ENCODE data around the gene SUSD3.

SUSD3 gene

GRCh38 chr9:93038918-93039317, 19.6 kb upstream of the SUSD3 start:
- Histone ChIP-seq H3K9me3 (ENCODE audit: control insufficient read depth in 5 of 5, low read length in 5 of 5) (no peaks in the 10 kb centered on the region), H3K4me3 (ENCODE audit: low read depth in 1 of 5, low read length in 5 of 5) (no peak overlapping the region), H3K9ac (ENCODE audit: low read length in 5 of 5) (no peak overlapping the region), H3K27ac (ENCODE audit: low read depth, low read length) (no peak overlapping the region), H3K36me3 (ENCODE audit: control insufficient read depth in 5 of 5, insufficient read depth in 5 of 5, low read length in 5 of 5) (peaks cover 0 to 10% (median 0%) of the 10 kb centered on the region in 5 donors), H3K27me3 (ENCODE audit: control insufficient read depth in 5 of 5, insufficient read depth in 4 of 5, low read length in 5 of 5) (peaks cover 0 to 7% (median 4%) of the 10 kb centered on the region in 5 donors), H3K4me1 (ENCODE audit: control insufficient read depth in 5 of 5, insufficient read depth in 5 of 5, low read length in 5 of 5) (peaks cover 0 to 35% (median 16%) of the 10 kb centered on the region in 5 donors)

GRCh38 chr9:93039456-93039855, 19.0 kb upstream of the SUSD3 start:
- H3K27ac ChIP-seq (ENCODE audit: low read depth, low read length) = no peak overlapping the region
- peaks cover 0 to 4% (median 1%) of the 10 kb centered on the region in 5 donors for H3K27me3 ChIP-seq (ENCODE audit: control insufficient read depth in 5 of 5, insufficient read depth in 4 of 5, low read length in 5 of 5)
- no peaks in the 10 kb centered on the region for H3K9me3 ChIP-seq (ENCODE audit: control insufficient read depth in 5 of 5, low read length in 5 of 5)
- H3K4me3 ChIP-seq (ENCODE audit: low read depth in 1 of 5, low read length in 5 of 5) = no peak overlapping the region
- peaks cover 0 to 10% (median 0%) of the 10 kb centered on the region in 5 donors for H3K36me3 ChIP-seq (ENCODE audit: control insufficient read depth in 5 of 5, insufficient read depth in 5 of 5, low read length in 5 of 5)
- H3K9ac ChIP-seq (ENCODE audit: low read length in 5 of 5) = no peak overlapping the region
- peaks cover 0 to 29% (median 13%) of the 10 kb centered on the region in 5 donors for H3K4me1 ChIP-seq (ENCODE audit: control insufficient read depth in 5 of 5, insufficient read depth in 5 of 5, low read length in 5 of 5)

DNA sequence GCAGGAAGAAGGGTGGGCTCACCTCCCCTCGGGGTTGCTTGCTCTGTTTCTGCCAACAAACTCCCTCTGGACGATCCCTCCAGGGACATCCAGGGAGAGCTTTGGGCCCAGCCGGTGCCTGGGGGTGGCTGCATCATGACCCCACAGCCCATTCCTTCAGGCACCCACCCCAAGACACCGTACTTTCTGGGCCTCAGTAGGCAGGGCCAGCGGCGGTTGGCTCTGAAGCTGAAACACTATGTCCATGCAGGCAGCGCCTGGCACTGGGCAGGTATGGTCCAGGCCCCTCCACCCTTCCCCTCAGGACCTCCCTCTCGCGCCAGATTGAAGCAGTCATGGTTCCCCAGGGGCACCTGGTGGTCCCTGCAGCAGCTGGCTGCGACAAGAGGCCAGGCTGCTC, 18.5 kb upstream of the SUSD3 start:
- Histone ChIP-seq H3K36me3 (ENCODE audit: control insufficient read depth in 5 of 5, insufficient read depth in 5 of 5, low read length in 5 of 5) (peaks cover 0 to 8% (median 0%) of the 10 kb centered on the region in 5 donors), H3K4me1 (ENCODE audit: control insufficient read depth in 5 of 5, insufficient read depth in 5 of 5, low read length in 5 of 5) (peaks cover 0 to 25% (median 13%) of the 10 kb centered on the region in 5 donors), H3K27me3 (ENCODE audit: control insufficient read depth in 5 of 5, insufficient read depth in 4 of 5, low read length in 5 of 5) (peaks cover 0 to 4% (median 0%) of the 10 kb centered on the region in 5 donors), H3K4me3 (ENCODE audit: low read depth in 1 of 5, low read length in 5 of 5) (no peak overlapping the region), H3K27ac (ENCODE audit: low read depth, low read length) (no peak overlapping the region), H3K9ac (ENCODE audit: low read length in 5 of 5) (no peak overlapping the region), H3K9me3 (ENCODE audit: control insufficient read depth in 5 of 5, low read length in 5 of 5) (no peaks in the 10 kb centered on the region)

- no peak overlapping the region for H3K27ac ChIP-seq (ENCODE audit: low read depth, low read length)
- H3K4me1 ChIP-seq (ENCODE audit: control insufficient read depth in 5 of 5, insufficient read depth in 5 of 5, low read length in 5 of 5) = peaks cover 0 to 25% (median 13%) of the 10 kb centered on the region in 5 donors
- peaks cover 0 to 4% (median 0%) of the 10 kb centered on the region in 5 donors for H3K27me3 ChIP-seq (ENCODE audit: control insufficient read depth in 5 of 5, insufficient read depth in 4 of 5, low read length in 5 of 5)
- H3K36me3 ChIP-seq (ENCODE audit: control insufficient read depth in 5 of 5, insufficient read depth in 5 of 5, low read length in 5 of 5) = peaks cover 0 to 4% (median 0%) of the 10 kb centered on the region in 5 donors
- H3K9ac ChIP-seq (ENCODE audit: low read length in 5 of 5) = no peak overlapping the region
- H3K4me3 ChIP-seq (ENCODE audit: low read depth in 1 of 5, low read length in 5 of 5) = no peak overlapping the region
- H3K9me3 ChIP-seq (ENCODE audit: control insufficient read depth in 5 of 5, low read length in 5 of 5) = no peaks in the 10 kb centered on the region
These were observed 18.1 kb upstream of the SUSD3 start for GRCh38 chr9:93040409-93040808.

GRCh38 chr9:93041108-93041802, 17.2 kb upstream of the SUSD3 start:
- no peak overlapping the region for H3K27ac ChIP-seq (ENCODE audit: low read depth, low read length)
- H3K4me1 ChIP-seq (ENCODE audit: control insufficient read depth in 5 of 5, insufficient read depth in 5 of 5, low read length in 5 of 5) = peaks cover 0 to 25% (median 13%) of the 10 kb centered on the region in 5 donors
- no peak overlapping the region for H3K4me3 ChIP-seq (ENCODE audit: low read depth in 1 of 5, low read length in 5 of 5)
- H3K27me3 ChIP-seq (ENCODE audit: control insufficient read depth in 5 of 5, insufficient read depth in 4 of 5, low read length in 5 of 5) = peaks cover 0 to 4% (median 0%) of the 10 kb centered on the region in 5 donors
- H3K9ac ChIP-seq (ENCODE audit: low read length in 5 of 5) = no peak overlapping the region
- H3K36me3 ChIP-seq (ENCODE audit: control insufficient read depth in 5 of 5, insufficient read depth in 5 of 5, low read length in 5 of 5) = no peaks in the 10 kb centered on the region
- no peaks in the 10 kb centered on the region for H3K9me3 ChIP-seq (ENCODE audit: control insufficient read depth in 5 of 5, low read length in 5 of 5)

DNA sequence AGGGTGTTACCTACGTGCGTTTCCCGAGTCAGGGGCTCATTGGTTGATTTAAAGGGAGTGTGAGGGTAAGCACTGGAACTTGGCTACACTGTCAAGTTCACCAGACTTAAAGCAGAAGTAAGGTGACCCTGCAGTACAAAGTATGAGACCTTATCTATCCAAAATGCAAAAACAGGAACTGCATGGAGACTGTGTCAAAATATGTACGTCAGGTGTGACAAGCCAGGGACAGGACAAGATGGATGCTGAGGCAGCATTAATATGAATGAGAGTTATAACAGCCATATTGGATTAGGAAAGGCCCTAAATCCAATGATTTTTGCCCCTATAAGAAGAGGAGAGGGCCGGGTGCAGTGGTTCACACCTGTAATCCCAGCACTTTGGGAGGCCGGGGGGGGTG, 15.4 kb upstream of the SUSD3 start:
- peaks cover 0 to 11% (median under 1%) of the 10 kb centered on the region in 5 donors for H3K4me1 ChIP-seq (ENCODE audit: control insufficient read depth in 5 of 5, insufficient read depth in 5 of 5, low read length in 5 of 5)

DNA sequence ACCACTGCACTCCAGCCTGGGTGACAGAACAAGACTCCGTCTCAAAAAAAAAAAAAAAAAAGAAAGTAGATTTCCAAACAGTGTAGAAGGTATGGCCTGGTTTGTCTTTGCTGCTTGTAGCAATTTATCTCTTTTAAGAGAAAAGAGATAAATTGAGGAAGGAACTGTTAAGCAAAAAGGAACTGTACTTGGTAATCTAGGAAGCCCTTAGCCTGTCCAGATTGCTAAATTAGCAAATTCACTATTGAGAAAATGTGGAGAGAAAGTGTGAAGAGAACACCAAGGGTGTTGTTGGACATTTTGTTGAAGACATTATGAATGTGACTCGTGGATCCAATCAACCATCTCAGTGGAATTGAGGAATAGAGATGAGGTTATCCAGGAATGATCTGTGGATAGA, 13.0 kb upstream of the SUSD3 start:
- no peaks in the 10 kb centered on the region for H3K9me3 ChIP-seq (ENCODE audit: control insufficient read depth in 5 of 5, low read length in 5 of 5)
- H3K4me1 ChIP-seq (ENCODE audit: control insufficient read depth in 5 of 5, insufficient read depth in 5 of 5, low read length in 5 of 5) = peaks cover 0 to 5% (median 0%) of the 10 kb centered on the region in 5 donors
- H3K36me3 ChIP-seq (ENCODE audit: control insufficient read depth in 5 of 5, insufficient read depth in 5 of 5, low read length in 5 of 5) = no peaks in the 10 kb centered on the region
- no peak overlapping the region for H3K9ac ChIP-seq (ENCODE audit: low read length in 5 of 5)
- no peaks in the 10 kb centered on the region for H3K27me3 ChIP-seq (ENCODE audit: control insufficient read depth in 5 of 5, insufficient read depth in 4 of 5, low read length in 5 of 5)
- no peak overlapping the region for H3K4me3 ChIP-seq (ENCODE audit: low read depth in 1 of 5, low read length in 5 of 5)
- no peak overlapping the region for H3K27ac ChIP-seq (ENCODE audit: low read depth, low read length)

More for the DNA sequence above, 15.4 kb upstream of the SUSD3 start:
- H3K27me3 ChIP-seq (ENCODE audit: control insufficient read depth in 5 of 5, insufficient read depth in 4 of 5, low read length in 5 of 5) = peaks cover 0 to 2% (median 0%) of the 10 kb centered on the region in 5 donors
- no peak overlapping the region for H3K9ac ChIP-seq (ENCODE audit: low read length in 5 of 5)
- no peaks in the 10 kb centered on the region for H3K36me3 ChIP-seq (ENCODE audit: control insufficient read depth in 5 of 5, insufficient read depth in 5 of 5, low read length in 5 of 5)
- no peak overlapping the region for H3K4me3 ChIP-seq (ENCODE audit: low read depth in 1 of 5, low read length in 5 of 5)
- H3K27ac ChIP-seq (ENCODE audit: low read depth, low read length) = no peak overlapping the region
- no peaks in the 10 kb centered on the region for H3K9me3 ChIP-seq (ENCODE audit: control insufficient read depth in 5 of 5, low read length in 5 of 5)

DNA sequence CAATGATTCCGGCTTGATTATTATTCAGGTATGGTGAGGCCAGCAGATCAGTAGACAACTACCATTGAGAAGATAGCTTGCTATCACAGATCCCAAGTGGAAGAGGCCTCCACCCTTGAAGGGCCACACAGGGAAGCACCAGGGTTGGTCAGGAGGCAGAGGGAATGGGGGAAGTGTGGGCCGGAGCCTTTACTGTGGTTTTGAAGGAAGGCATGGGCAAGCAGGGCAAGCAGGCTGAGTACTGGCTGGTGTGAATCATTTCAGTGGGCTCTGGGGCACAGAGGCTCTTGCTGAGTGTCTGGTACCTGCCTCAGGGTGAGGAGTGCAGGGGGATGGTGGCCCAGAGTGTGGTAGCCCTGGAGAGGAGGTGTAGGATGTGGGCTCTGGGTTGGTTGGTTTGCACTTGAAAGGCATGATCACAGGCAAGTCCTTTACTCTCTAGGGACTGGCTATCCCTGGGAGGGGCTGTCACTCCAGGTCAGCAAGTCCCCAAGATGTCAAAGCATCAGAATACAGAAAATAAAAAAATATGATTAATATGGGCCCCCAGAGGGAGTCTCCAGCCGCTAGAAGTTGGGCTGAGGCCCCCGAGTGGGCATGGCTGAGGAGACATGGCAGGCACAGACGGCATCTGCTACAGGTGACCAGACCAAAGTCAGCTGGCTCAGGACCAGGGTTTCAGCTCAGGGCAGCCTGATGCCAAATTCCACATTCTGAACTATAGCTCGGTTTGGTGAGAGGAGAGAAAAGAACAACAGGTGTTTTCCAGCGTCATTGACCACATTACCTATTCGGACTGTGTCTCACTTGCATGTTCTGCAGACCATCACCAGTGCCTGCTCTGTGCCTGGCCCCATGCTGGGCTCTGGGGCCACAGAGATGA, 9.7 kb upstream of the SUSD3 start:
- H3K4me3 ChIP-seq (ENCODE audit: low read depth in 1 of 5, low read length in 5 of 5) = no peak overlapping the region
- H3K9ac ChIP-seq (ENCODE audit: low read length in 5 of 5) = no peak overlapping the region
- no peaks in the 10 kb centered on the region for H3K9me3 ChIP-seq (ENCODE audit: control insufficient read depth in 5 of 5, low read length in 5 of 5)
- H3K4me1 ChIP-seq (ENCODE audit: control insufficient read depth in 5 of 5, insufficient read depth in 5 of 5, low read length in 5 of 5) = peaks cover 3 to 9% (median 8%) of the 10 kb centered on the region in 5 donors
- H3K36me3 ChIP-seq (ENCODE audit: control insufficient read depth in 5 of 5, insufficient read depth in 5 of 5, low read length in 5 of 5) = no peaks in the 10 kb centered on the region
- H3K27ac ChIP-seq (ENCODE audit: low read depth, low read length) = no peak overlapping the region
- H3K27me3 ChIP-seq (ENCODE audit: control insufficient read depth in 5 of 5, insufficient read depth in 4 of 5, low read length in 5 of 5) = no peaks in the 10 kb centered on the region

DNA sequence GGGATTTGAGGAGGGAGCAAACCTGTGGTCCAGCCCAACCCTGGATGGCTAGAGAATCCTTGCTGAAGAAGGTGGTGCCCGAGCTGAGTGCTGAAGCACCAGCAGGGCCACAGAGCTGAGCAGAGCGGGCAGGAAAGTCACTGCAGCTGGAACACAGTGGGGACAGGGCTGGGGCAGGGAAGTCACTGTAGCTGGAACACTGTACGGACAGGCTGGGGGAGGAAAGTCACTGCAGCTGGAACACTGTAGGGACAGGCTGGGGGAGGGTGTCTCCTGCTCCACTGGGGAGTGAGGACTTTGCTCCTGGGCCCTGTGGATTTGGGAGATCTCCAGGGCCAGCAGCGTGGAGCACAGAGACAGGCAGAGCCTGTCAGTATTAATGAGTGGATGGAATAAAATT, 9.0 kb upstream of the SUSD3 start:
- H3K27me3 ChIP-seq (ENCODE audit: control insufficient read depth in 5 of 5, insufficient read depth in 4 of 5, low read length in 5 of 5) = no peaks in the 10 kb centered on the region
- no peak overlapping the region for H3K27ac ChIP-seq (ENCODE audit: low read depth, low read length)

DNA sequence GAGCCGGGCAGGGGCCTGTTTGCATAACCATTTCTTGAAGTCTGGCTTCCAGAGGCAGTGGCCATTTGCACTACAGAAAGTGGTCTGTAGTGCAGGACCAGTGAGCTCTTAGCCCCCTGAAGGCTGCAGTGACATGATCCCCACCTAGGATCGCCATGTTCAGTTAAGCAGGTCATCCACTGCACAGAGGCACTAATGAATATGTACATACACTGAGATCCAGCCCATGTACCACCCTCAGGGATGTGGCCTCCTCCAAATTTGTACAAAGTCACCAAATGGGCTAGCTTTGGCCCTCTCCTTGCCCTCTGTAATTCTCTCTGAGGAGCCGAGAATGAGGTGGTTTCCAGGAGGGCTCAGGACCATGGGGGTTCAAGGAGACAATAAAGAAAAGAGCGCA, 8.3 kb upstream of the SUSD3 start:
- Histone ChIP-seq H3K27me3 (ENCODE audit: control insufficient read depth in 5 of 5, insufficient read depth in 4 of 5, low read length in 5 of 5) (no peaks in the 10 kb centered on the region), H3K4me1 (ENCODE audit: control insufficient read depth in 5 of 5, insufficient read depth in 5 of 5, low read length in 5 of 5) (peaks cover 3 to 16% (median 9%) of the 10 kb centered on the region in 5 donors), H3K36me3 (ENCODE audit: control insufficient read depth in 5 of 5, insufficient read depth in 5 of 5, low read length in 5 of 5) (no peaks in the 10 kb centered on the region), H3K27ac (ENCODE audit: low read depth, low read length) (no peak overlapping the region), H3K9me3 (ENCODE audit: control insufficient read depth in 5 of 5, low read length in 5 of 5) (no peaks in the 10 kb centered on the region), H3K9ac (ENCODE audit: low read length in 5 of 5) (no peak overlapping the region), H3K4me3 (ENCODE audit: low read depth in 1 of 5, low read length in 5 of 5) (no peak overlapping the region)

More for the DNA sequence above, 9.0 kb upstream of the SUSD3 start:
- no peak overlapping the region for H3K9ac ChIP-seq (ENCODE audit: low read length in 5 of 5)
- H3K4me3 ChIP-seq (ENCODE audit: low read depth in 1 of 5, low read length in 5 of 5) = no peak overlapping the region
- H3K9me3 ChIP-seq (ENCODE audit: control insufficient read depth in 5 of 5, low read length in 5 of 5) = no peaks in the 10 kb centered on the region
- peaks cover 3 to 10% (median 8%) of the 10 kb centered on the region in 5 donors for H3K4me1 ChIP-seq (ENCODE audit: control insufficient read depth in 5 of 5, insufficient read depth in 5 of 5, low read length in 5 of 5)
- no peaks in the 10 kb centered on the region for H3K36me3 ChIP-seq (ENCODE audit: control insufficient read depth in 5 of 5, insufficient read depth in 5 of 5, low read length in 5 of 5)
